Tibial nerve (tissue), 4 donors: Measurements from ENCODE around the gene AFF2. TPM values are rescaled to one million over a fixed set of nuclear protein-coding genes. Genes with fewer than 3 reads are reported as not detected.

ENCODE experiments used
- DNase-seq, 2 donors: peaks; one replicate each; pipeline ENCODE4 v3.0.0-alpha.2; 2019; ENCODE audit warnings: low spot score in 2 of 2
- H3K27ac ChIP-seq, 4 donors: fragments of 200-600 bp; sonication (generic) in 3 of 4; one replicate each; pipeline ENCODE4 v1.5.1; 2017 to 2019; ENCODE audit warnings: mild to moderate bottlenecking in 1 of 4
- H3K27me3 ChIP-seq, 2 donors: fragments of 200-600 bp; sonication (generic) in 1 of 2; one replicate each; pipeline versions ENCODE4 v1.5.1 to v1.6.0; 2017 to 2019
- H3K36me3 ChIP-seq, 3 donors: fragments of 200-600 bp; sonication (generic); one replicate each; pipeline ENCODE4 v1.5.1; 2018 to 2019
- H3K4me1 ChIP-seq, 4 donors: fragments of 200-600 bp; sonication (generic) in 3 of 4; one replicate each; pipeline ENCODE4 v1.5.1; 2017 to 2019
- H3K4me3 ChIP-seq, 4 donors: fragments of 200-600 bp; sonication (generic) in 3 of 4; one replicate each; pipeline ENCODE4 v1.5.1; 2017 to 2019; ENCODE audit warnings: mild to moderate bottlenecking in 1 of 4, moderate library complexity in 1 of 4
- H3K9me3 ChIP-seq, 4 donors: fragments of 200-600 bp; sonication (generic) in 3 of 4; one replicate each; pipeline ENCODE4 v1.5.1; 2017 to 2019
- CTCF ChIP-seq, 5 experiments: fragments of 200-600 bp in 3 of 5; fragments of 450-650 bp in 2 of 5; sonication (generic) in 3 of 5; IDR thresholded peaks; one replicate each; pipeline ENCODE4 v1.5.1; 2016 to 2019; ENCODE audit warnings: antibody characterized with exemption in 5 of 5, mild to moderate bottlenecking in 3 of 5, moderate library complexity in 2 of 5
- EP300 ChIP-seq, 2 donors: sonication (generic); formaldehyde crosslinking; IDR thresholded peaks; one replicate each; pipeline ENCODE4 v1.6.1; 2017; ENCODE audit warnings: antibody characterized with exemption in 2 of 2, mild to moderate bottlenecking in 1 of 2
- POLR2A ChIP-seq, 2 donors: fragments of 450-650 bp; IDR thresholded peaks; one replicate each; pipeline ENCODE4 v1.6.1; 2017; ENCODE audit warnings: antibody characterized with exemption in 2 of 2, mild to moderate bottlenecking in 2 of 2, moderate library complexity in 2 of 2
- WGBS, 2 donors: methylation state at CpG; one replicate each; pipeline ENCODE4 v1.1.5; 2018; 5-methylcytosine and 5-hydroxymethylcytosine counted together
- total RNA-seq, 4 donors: library from RNA; depleted of rRNA; stranded (reverse); fragments of >200 nt; gene quantifications; one replicate each; pipeline ENCODE4 v1.1.0, GENCODE V29; 2016

Gene AFF2
- total RNA-seq, 4 donors from 2014 or later = 13.2 to 20.3 (median 16.1) TPM

DNA sequence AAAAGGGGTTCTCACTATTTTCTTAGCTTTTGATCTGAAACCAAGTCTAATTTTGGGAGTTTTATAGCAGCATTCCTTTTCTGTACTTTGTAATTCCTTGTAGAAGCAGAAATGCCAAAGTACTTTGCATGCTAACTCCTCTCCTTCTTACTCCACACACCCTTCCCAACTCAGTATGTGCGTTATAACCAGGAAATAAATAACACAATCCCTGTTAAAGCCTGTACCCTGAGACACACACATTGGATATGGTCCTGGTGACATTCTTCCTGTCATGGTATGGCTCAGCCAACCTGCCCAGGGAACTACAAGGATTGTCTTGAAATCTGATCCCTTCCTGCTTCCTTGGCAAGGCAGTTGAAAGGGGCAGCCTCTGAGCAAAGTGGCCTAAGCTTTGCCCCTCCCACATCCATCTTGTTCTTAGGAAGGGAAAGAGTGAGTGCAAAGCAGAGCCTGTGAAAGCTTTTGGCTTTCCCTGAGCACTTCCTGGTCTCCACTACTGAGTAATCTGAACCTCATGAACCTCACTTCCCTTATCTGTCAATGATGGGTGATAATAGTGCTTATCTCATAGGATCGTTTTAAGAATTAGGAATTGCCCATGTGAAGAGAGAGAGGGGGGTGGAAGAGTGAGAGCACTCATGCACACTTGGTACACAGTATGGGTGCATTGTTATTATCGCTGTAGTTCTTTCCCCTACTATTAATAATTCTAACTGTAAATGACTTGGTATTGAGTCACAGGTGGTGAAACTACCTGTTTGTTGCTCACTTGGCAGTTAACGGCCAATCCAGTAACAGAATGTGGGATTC is 109.3 kb downstream of the AFF2 start:
- no peak for DNase-seq
- WGBS, 2 donors = 61 to 68% methylated on average over 4 of the region's 4 CpGs
- Histone ChIP-seq H3K4me3 (no peak overlapping the region), H3K36me3 (no peaks in the 10 kb centered on the region), H3K27me3 (no peaks in the 10 kb centered on the region), H3K9me3 (no peaks in the 10 kb centered on the region), H3K4me1 (no peaks in the 10 kb centered on the region), H3K27ac (no peak overlapping the region)
- TF ChIP-seq CTCF (IDR thresholded peaks at IDR 0.05) (no peak), EP300 (IDR thresholded peaks at IDR 0.05) (no peak), POLR2A (IDR thresholded peaks at IDR 0.05) (no peak)

- 69 to 72% methylated on average over 3 of the region's 3 CpGs for WGBS, 2 donors
- no peak for TF ChIP-seq EP300 (IDR thresholded peaks at IDR 0.05)
- no peak for TF ChIP-seq CTCF (IDR thresholded peaks at IDR 0.05)
- no peak for TF ChIP-seq POLR2A (IDR thresholded peaks at IDR 0.05)
Measured at GRCh38 chrX:148610328-148610698, 109.9 kb downstream of the AFF2 start.

GRCh38 chrX:148611993-148612392 is 111.6 kb downstream of the AFF2 start:
- no peak overlapping the region for H3K27ac ChIP-seq
- 57 to 65% methylated on average over 2 of the region's 2 CpGs for WGBS, 2 donors
- H3K36me3 ChIP-seq = no peaks in the 10 kb centered on the region
- H3K9me3 ChIP-seq = no peaks in the 10 kb centered on the region
- H3K27me3 ChIP-seq = no peaks in the 10 kb centered on the region
- no peaks in the 10 kb centered on the region for H3K4me1 ChIP-seq
- no peak for DNase-seq
- TF ChIP-seq EP300 (IDR thresholded peaks at IDR 0.05) = no peak
- H3K4me3 ChIP-seq = no peak overlapping the region

More at GRCh38 chrX:148610328-148610698, 109.9 kb downstream of the AFF2 start:
- no peaks in the 10 kb centered on the region for H3K9me3 ChIP-seq
- H3K4me1 ChIP-seq = no peaks in the 10 kb centered on the region
- no peaks in the 10 kb centered on the region for H3K36me3 ChIP-seq
- no peak overlapping the region for H3K27ac ChIP-seq
- no peak for DNase-seq
- H3K4me3 ChIP-seq = no peak overlapping the region
- H3K27me3 ChIP-seq = no peaks in the 10 kb centered on the region

GRCh38 chrX:148612431-148612830 is 112.0 kb downstream of the AFF2 start:
- Histone ChIP-seq H3K27me3 (no peaks in the 10 kb centered on the region), H3K27ac (no peak overlapping the region), H3K4me1 (no peaks in the 10 kb centered on the region), H3K9me3 (no peaks in the 10 kb centered on the region), H3K36me3 (no peaks in the 10 kb centered on the region), H3K4me3 (no peak overlapping the region)
- TF ChIP-seq CTCF (IDR thresholded peaks at IDR 0.05) (no peak), POLR2A (IDR thresholded peaks at IDR 0.05) (no peak)
- WGBS, 2 donors = 33 to 57% methylated on average over 2 of the region's 2 CpGs
- DNase-seq = no peak

DNA sequence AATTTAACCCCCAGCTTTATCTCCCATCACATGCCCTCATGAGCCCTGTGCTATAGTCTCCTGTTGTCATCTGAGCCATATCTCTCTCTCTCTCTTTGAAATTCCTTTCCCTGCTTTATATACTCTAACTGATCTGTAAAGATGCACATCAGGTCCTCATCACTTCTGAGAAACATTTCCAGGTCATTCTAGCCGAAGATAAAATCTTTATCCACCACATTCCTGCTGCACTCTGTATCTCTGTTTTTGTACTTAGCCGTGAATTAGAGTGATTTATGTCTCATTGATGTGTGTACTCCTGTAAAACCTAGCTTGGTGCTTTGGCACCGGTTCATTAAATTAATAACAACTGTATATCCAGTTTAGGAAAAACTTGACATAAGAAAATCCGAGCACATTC is 113.2 kb downstream of the AFF2 start:
- Histone ChIP-seq H3K9me3 (no peaks in the 10 kb centered on the region), H3K36me3 (no peaks in the 10 kb centered on the region), H3K4me1 (no peaks in the 10 kb centered on the region), H3K27ac (no peak overlapping the region), H3K27me3 (no peaks in the 10 kb centered on the region), H3K4me3 (no peak overlapping the region)
- no peak for DNase-seq
- no peak for TF ChIP-seq EP300 (IDR thresholded peaks at IDR 0.05)
- TF ChIP-seq POLR2A (IDR thresholded peaks at IDR 0.05) = no peak
- TF ChIP-seq CTCF (IDR thresholded peaks at IDR 0.05) = no peak
- 51 to 61% methylated on average over 4 of the region's 4 CpGs for WGBS, 2 donors
